H9 (cell line): ENCODE data around the gene EPS8L3. TPM values are rescaled to one million over a fixed set of nuclear protein-coding genes. Genes with fewer than 3 reads are reported as not detected.

Experiments
- DNase-seq: peaks from one replicate; pipeline ENCODE4 v3.0.0-alpha.2; 2017
- H2AFZ ChIP-seq: one replicate; pipeline ENCODE4 v1.6.1; 2013; ENCODE audit warnings: mild to moderate bottlenecking, low read length, control low read depth, moderate library complexity
- H2AK5ac ChIP-seq: 2 replicates; pipeline ENCODE4 v1.6.1; 2013; ENCODE audit warnings: low read length, control low read depth, mixed read lengths; ENCODE audit not compliant: insufficient read length
- H2BK120ac ChIP-seq: one replicate; pipeline ENCODE4 v1.6.1; 2013; ENCODE audit warnings: low read depth, mild to moderate bottlenecking, low read length, control low read depth, inconsistent platforms; ENCODE audit not compliant: poor library complexity, severe bottlenecking
- H2BK12ac ChIP-seq: 2 replicates; pipeline ENCODE4 v1.6.1; 2013; ENCODE audit warnings: low read length, control low read depth, mixed read lengths, low read depth; ENCODE audit not compliant: insufficient read length
- H2BK15ac ChIP-seq: 2 replicates; pipeline ENCODE4 v1.6.1; 2013; ENCODE audit warnings: low read depth, low read length, control low read depth
- H2BK20ac ChIP-seq: one replicate; pipeline ENCODE4 v1.6.1; 2013; ENCODE audit warnings: low read depth, mild to moderate bottlenecking, low read length, control low read depth, inconsistent platforms; ENCODE audit not compliant: poor library complexity, severe bottlenecking
- H2BK5ac ChIP-seq: 2 replicates; pipeline ENCODE4 v1.6.1; 2013; ENCODE audit warnings: low read length, control low read depth, mixed read lengths; ENCODE audit not compliant: insufficient read length
- H3K14ac ChIP-seq: 2 replicates; pipeline ENCODE4 v1.6.1; 2013; ENCODE audit warnings: low read length, control low read depth; ENCODE audit not compliant: insufficient read depth
- H3K18ac ChIP-seq: 2 replicates; pipeline ENCODE4 v1.6.1; 2013; ENCODE audit warnings: low read depth, mild to moderate bottlenecking, mixed read lengths, low read length, control low read depth; ENCODE audit not compliant: insufficient read length
- H3K23ac ChIP-seq: 2 replicates; pipeline ENCODE4 v1.6.1; 2013; ENCODE audit warnings: low read length, control low read depth, mixed read lengths, low read depth; ENCODE audit not compliant: insufficient read length
- H3K23me2 ChIP-seq: 2 replicates; pipeline ENCODE4 v1.6.1; 2013; ENCODE audit warnings: low read depth, mild to moderate bottlenecking, mixed read lengths, low read length, control low read depth; ENCODE audit not compliant: insufficient read length, poor library complexity, severe bottlenecking
- H3K27ac ChIP-seq: 2 replicates; pipeline ENCODE4 v1.5.1; 2013; ENCODE audit warnings: low read length, control low read depth, mixed read lengths, low read depth; ENCODE audit not compliant: insufficient read length
- H3K27me3 ChIP-seq: 2 replicates; pipeline ENCODE4 v1.6.1; 2013; ENCODE audit warnings: low read length, control low read depth, inconsistent platforms; ENCODE audit not compliant: insufficient read depth
- H3K4ac ChIP-seq: 2 replicates; pipeline ENCODE4 v1.6.1; 2013; ENCODE audit warnings: low read depth, mild to moderate bottlenecking, control low read depth, inconsistent platforms, low read length, moderate library complexity
- H3K4me1 ChIP-seq: 2 replicates; pipeline ENCODE4 v1.6.1; 2013; ENCODE audit warnings: low read length, control low read depth, inconsistent platforms; ENCODE audit not compliant: insufficient read depth
- H3K4me2 ChIP-seq: 2 replicates; pipeline ENCODE4 v1.6.1; 2013; ENCODE audit warnings: low read length, control low read depth, mixed read lengths; ENCODE audit not compliant: insufficient read length, insufficient read depth
- H3K56ac ChIP-seq: 2 replicates; pipeline ENCODE4 v1.6.1; 2013; ENCODE audit warnings: low read depth, mild to moderate bottlenecking, mixed read lengths, low read length, control low read depth; ENCODE audit not compliant: insufficient read length
- H3K79me1 ChIP-seq: 2 replicates; pipeline ENCODE4 v1.6.1; 2013; ENCODE audit warnings: low read depth, mild to moderate bottlenecking, moderate library complexity, low read length, control low read depth, inconsistent platforms; ENCODE audit not compliant: insufficient read depth, poor library complexity, severe bottlenecking
- H3K79me2 ChIP-seq: 2 replicates; pipeline ENCODE4 v1.6.1; 2013; ENCODE audit warnings: low read length, control low read depth, inconsistent platforms; ENCODE audit not compliant: insufficient read depth
- H3K9ac ChIP-seq: 2 replicates; pipeline ENCODE4 v1.6.1; 2013; ENCODE audit warnings: low read length, control low read depth, mixed read lengths; ENCODE audit not compliant: insufficient read length; ENCODE audit errors: extremely low read depth
- H3K9me3 ChIP-seq: one replicate; pipeline ENCODE4 v1.6.1; 2013; ENCODE audit warnings: low read depth, low read length, inconsistent platforms; ENCODE audit not compliant: control insufficient read depth
- H3T11ph ChIP-seq: one replicate; pipeline ENCODE4 v1.6.1; 2013; ENCODE audit warnings: mild to moderate bottlenecking, low read length, control low read depth, inconsistent platforms
- H4K20me1 ChIP-seq: one replicate; pipeline ENCODE4 v1.6.1; 2013; ENCODE audit not compliant: control insufficient read depth, insufficient read length, insufficient read depth
- H4K5ac ChIP-seq: 2 replicates; pipeline ENCODE4 v1.6.1; 2013; ENCODE audit warnings: low read depth, mild to moderate bottlenecking, mixed read lengths, low read length, control low read depth; ENCODE audit not compliant: insufficient read length
- H4K8ac ChIP-seq: replicated peaks from 2 replicates; pipeline ENCODE4 v1.6.1; 2013; ENCODE audit warnings: low read length, control low read depth, mixed read lengths, low read depth; ENCODE audit not compliant: insufficient read length
- H4K91ac ChIP-seq: 2 replicates; pipeline ENCODE4 v1.6.1; 2013; ENCODE audit warnings: low read depth, mild to moderate bottlenecking, moderate library complexity, mixed read lengths, low read length, control low read depth; ENCODE audit not compliant: insufficient read length
- H3K27ac Mint-ChIP-seq, 3 experiments: 2 replicates in 2 of 3; 3 replicates in 1 of 3; pipeline ENCODE4 v1.8.0; 2020 to 2021; ENCODE audit warnings: mixed read lengths in 3 of 3, mild to moderate bottlenecking in 1 of 3, moderate library complexity in 1 of 3
- H3K27me3 Mint-ChIP-seq: 2 replicates; pipeline ENCODE4 v1.8.0; 2021; ENCODE audit warnings: low read depth, mild to moderate bottlenecking, moderate library complexity, mixed read lengths
- H3K36me3 Mint-ChIP-seq, 3 experiments: 2 replicates in 2 of 3; 3 replicates in 1 of 3; pipeline ENCODE4 v1.8.0; 2020 to 2021; ENCODE audit warnings: low read depth in 3 of 3, mixed read lengths in 3 of 3; ENCODE audit not compliant: insufficient read depth in 1 of 3
- H3K4me1 Mint-ChIP-seq, 2 experiments: 2 replicates each; pipeline ENCODE4 v1.8.0; 2020; ENCODE audit warnings: mixed read lengths in 2 of 2
- H3K4me3 Mint-ChIP-seq, 2 experiments: 2 replicates in 1 of 2; 3 replicates in 1 of 2; pipeline ENCODE4 v1.8.0; 2020 to 2021; ENCODE audit warnings: mild to moderate bottlenecking in 2 of 2, mixed read lengths in 2 of 2, moderate library complexity in 1 of 2
- H3K9me3 Mint-ChIP-seq, 2 experiments: 2 replicates in 1 of 2; 3 replicates in 1 of 2; pipeline ENCODE4 v1.8.0; 2020; ENCODE audit warnings: mild to moderate bottlenecking in 2 of 2, mixed read lengths in 2 of 2, moderate library complexity in 1 of 2
- WGBS: extraction: QIAGEN DNeasy Blood & Tissue Kit; methylation state at CpG from one replicate; pipeline ENCODE4 v1.1.7; 2013; ENCODE audit warnings: missing lambda C conversion rate, low lambda C conversion rate, mixed read lengths; ENCODE audit not compliant: insufficient read length; ENCODE audit errors: extremely low coverage; 5-methylcytosine and 5-hydroxymethylcytosine counted together
- total RNA-seq: library from RNA; stranded (reverse); gene quantifications from 2 replicates; pipeline ENCODE4 v1.2.1, GENCODE V29; 2021
- TF ChIP-seq, protein P1 (sequence below): fragments of 200-600 bp; sonication (generic); conservative IDR thresholded peaks from 3 replicates; pipeline ENCODE4 v1.8.0; 2021; ENCODE audit warnings: antibody characterized with exemption, mild to moderate bottlenecking

Gene EPS8L3
- total RNA-seq, 1 experiment from 2014 or later, result not detected

DNA sequence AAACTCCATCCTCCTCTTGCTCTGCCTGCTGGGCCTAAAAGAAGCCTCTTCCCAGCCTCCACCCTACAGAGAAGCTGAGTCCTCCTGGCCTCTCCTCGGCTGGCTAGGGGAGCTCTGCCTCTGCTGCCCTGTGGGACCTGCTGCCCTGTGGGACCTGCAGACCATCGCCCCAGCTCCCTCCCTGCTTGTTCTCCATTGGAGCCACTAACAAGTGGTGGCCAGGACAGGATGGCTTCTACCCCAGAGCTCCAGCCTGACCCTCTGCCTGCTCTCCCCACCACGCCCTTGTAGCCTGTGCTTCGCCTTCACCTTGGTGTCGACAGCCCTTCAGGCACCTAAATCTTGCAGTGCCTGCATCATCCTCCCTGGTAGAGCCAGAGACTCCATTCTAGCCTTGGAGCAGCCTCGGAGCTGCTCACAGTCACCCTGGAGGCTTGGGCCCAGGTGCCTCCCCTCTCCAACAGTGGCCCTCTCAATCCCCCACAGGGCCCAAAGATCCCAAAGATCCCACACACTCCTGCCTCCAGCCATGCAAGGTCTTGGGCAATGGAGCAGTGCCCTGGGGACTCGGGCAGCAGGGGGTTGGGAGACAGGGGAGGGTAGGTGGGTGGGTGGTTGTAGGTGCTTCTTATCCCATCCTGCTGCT is 3.0 kb downstream of the EPS8L3 start:
- Histone ChIP-seq H4K8ac (no peak overlapping the region), H3K9ac (no peak overlapping the region), H3K4me1 (no peaks in the 10 kb centered on the region), H2BK5ac (no peak overlapping the region), H3K4me2 (no peak overlapping the region), H2BK15ac (no peak overlapping the region), H4K20me1 (no peaks in the 10 kb centered on the region), H3K18ac (no peak overlapping the region), H2BK20ac (no peak overlapping the region), H4K5ac (no peak overlapping the region), H3K79me1 (no peaks in the 10 kb centered on the region), H2BK12ac (no peak overlapping the region), H3K14ac (no peak overlapping the region; the same call in 1 of the 2 replicates), H4K91ac (no peak overlapping the region), H3K27me3 (no peaks in the 10 kb centered on the region), H2AFZ (no peak overlapping the region), H3K23ac (no peak overlapping the region), H3K23me2 (no peaks in the 10 kb centered on the region), H2AK5ac (no peak overlapping the region), H2BK120ac (no peak overlapping the region), H3K4ac (no peak overlapping the region), H3K27ac (no peak overlapping the region), H3K56ac (no peak overlapping the region), H3K9me3 (no peaks in the 10 kb centered on the region), H3T11ph (no peak overlapping the region), H3K79me2 (no peaks in the 10 kb centered on the region)
- no peak for DNase-seq
- H3K4me3 Mint-ChIP-seq, result no peak overlapping the region
- TF ChIP-seq, protein P1, sequence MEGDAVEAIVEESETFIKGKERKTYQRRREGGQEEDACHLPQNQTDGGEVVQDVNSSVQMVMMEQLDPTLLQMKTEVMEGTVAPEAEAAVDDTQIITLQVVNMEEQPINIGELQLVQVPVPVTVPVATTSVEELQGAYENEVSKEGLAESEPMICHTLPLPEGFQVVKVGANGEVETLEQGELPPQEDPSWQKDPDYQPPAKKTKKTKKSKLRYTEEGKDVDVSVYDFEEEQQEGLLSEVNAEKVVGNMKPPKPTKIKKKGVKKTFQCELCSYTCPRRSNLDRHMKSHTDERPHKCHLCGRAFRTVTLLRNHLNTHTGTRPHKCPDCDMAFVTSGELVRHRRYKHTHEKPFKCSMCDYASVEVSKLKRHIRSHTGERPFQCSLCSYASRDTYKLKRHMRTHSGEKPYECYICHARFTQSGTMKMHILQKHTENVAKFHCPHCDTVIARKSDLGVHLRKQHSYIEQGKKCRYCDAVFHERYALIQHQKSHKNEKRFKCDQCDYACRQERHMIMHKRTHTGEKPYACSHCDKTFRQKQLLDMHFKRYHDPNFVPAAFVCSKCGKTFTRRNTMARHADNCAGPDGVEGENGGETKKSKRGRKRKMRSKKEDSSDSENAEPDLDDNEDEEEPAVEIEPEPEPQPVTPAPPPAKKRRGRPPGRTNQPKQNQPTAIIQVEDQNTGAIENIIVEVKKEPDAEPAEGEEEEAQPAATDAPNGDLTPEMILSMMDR, result no peak
- H3K27me3 Mint-ChIP-seq, result peaks cover 2% of the 10 kb centered on the region; the same call in 1 of the 2 replicates
- no peak overlapping the region for H3K27ac Mint-ChIP-seq
- H3K9me3 Mint-ChIP-seq, result no peaks in the 10 kb centered on the region
- no peaks in the 10 kb centered on the region for H3K36me3 Mint-ChIP-seq
- peaks cover 4 to 5% of the 10 kb centered on the region in 2 experiments; a peak in 2 of 4 replicates for H3K4me1 Mint-ChIP-seq
- WGBS, result no CpG with 5 or more reads among the region's 7 CpGs
